Mesendoderm (in vitro differentiated cells): ENCODE data around the gene DYRK3.

ENCODE experiments used
- DNase-seq: peaks from one replicate; pipeline ENCODE4 v3.0.0; 2013
- H2AK5ac ChIP-seq: 2 replicates; pipeline ENCODE4 v1.6.1; 2013; ENCODE audit warnings: low read length, inconsistent platforms
- H2BK120ac ChIP-seq: 2 replicates; pipeline ENCODE4 v1.6.1; 2013; ENCODE audit warnings: low read depth, mild to moderate bottlenecking, low read length, moderate library complexity, mixed read lengths
- H2BK15ac ChIP-seq: replicated peaks from 2 replicates; pipeline ENCODE4 v1.6.1; 2013; ENCODE audit warnings: low read depth, mild to moderate bottlenecking, moderate library complexity
- H2BK5ac ChIP-seq: 2 replicates; pipeline ENCODE4 v1.6.1; 2013; ENCODE audit warnings: low read length, inconsistent platforms
- H3K18ac ChIP-seq: 2 replicates; pipeline ENCODE4 v1.6.1; 2013; ENCODE audit warnings: mild to moderate bottlenecking, low read length, mixed read lengths
- H3K23ac ChIP-seq: one replicate; pipeline ENCODE4 v1.6.1; 2013; ENCODE audit warnings: low read length
- H3K27ac ChIP-seq: 2 replicates; pipeline ENCODE4 v1.5.1; 2013; ENCODE audit warnings: low read depth, mild to moderate bottlenecking, inconsistent platforms, low read length, moderate library complexity
- H3K27me3 ChIP-seq: 2 replicates; pipeline ENCODE4 v1.6.1; 2013; ENCODE audit warnings: low read length, control low read depth, mild to moderate bottlenecking, inconsistent platforms; ENCODE audit not compliant: insufficient read depth, poor library complexity
- H3K36me3 ChIP-seq: 2 replicates; pipeline ENCODE4 v1.6.1; 2013; ENCODE audit warnings: low read length, inconsistent platforms; ENCODE audit not compliant: control insufficient read depth, insufficient read depth
- H3K4ac ChIP-seq: one replicate; pipeline ENCODE4 v1.6.1; 2013; ENCODE audit warnings: low read depth, mild to moderate bottlenecking, low read length, moderate library complexity
- H3K4me1 ChIP-seq: 2 replicates; pipeline ENCODE4 v1.6.1; 2013; ENCODE audit warnings: low read depth, low read length, inconsistent platforms; ENCODE audit not compliant: control insufficient read depth
- H3K4me2 ChIP-seq: 2 replicates; pipeline ENCODE4 v1.6.1; 2013; ENCODE audit warnings: low read length
- H3K4me3 ChIP-seq: 2 replicates; pipeline ENCODE4 v1.5.1; 2013; ENCODE audit warnings: mild to moderate bottlenecking, low read length
- H3K56ac ChIP-seq: one replicate; pipeline ENCODE4 v1.6.1; 2013; ENCODE audit warnings: low read length
- H3K79me1 ChIP-seq: 2 replicates; pipeline ENCODE4 v1.6.1; 2013; ENCODE audit warnings: low read length, inconsistent platforms
- H3K79me2 ChIP-seq: 2 replicates; pipeline ENCODE4 v1.6.1; 2013; ENCODE audit warnings: mild to moderate bottlenecking, low read length; ENCODE audit not compliant: control insufficient read depth, insufficient read depth
- H3K9ac ChIP-seq: 2 replicates; pipeline ENCODE4 v1.6.1; 2013; ENCODE audit warnings: low read length, inconsistent platforms
- H4K5ac ChIP-seq: one replicate; pipeline ENCODE4 v1.6.1; 2013; ENCODE audit warnings: low read length
- H4K8ac ChIP-seq: one replicate; pipeline ENCODE4 v1.6.1; 2013; ENCODE audit warnings: low read depth, mild to moderate bottlenecking, control low read depth, low read length, moderate library complexity
- WGBS: extraction: QIAGEN DNeasy Blood & Tissue Kit; methylation state at CpG from one replicate; pipeline ENCODE4 v1.1.7; 2013; ENCODE audit warnings: low lambda C conversion rate, missing lambda C conversion rate; ENCODE audit not compliant: insufficient coverage; ENCODE audit errors: extremely low coverage; 5-methylcytosine and 5-hydroxymethylcytosine counted together

Gene DYRK3

GRCh38 chr1:206653715-206654459, 18.6 kb downstream of the DYRK3 start:
- no peak overlapping the region for H3K18ac ChIP-seq
- no CpG with 5 or more reads among the region's 7 CpGs for WGBS

GRCh38 chr1:206654828-206655227, 19.5 kb downstream of the DYRK3 start:
- Histone ChIP-seq H3K4me2 (no peak overlapping the region), H4K5ac (no peak overlapping the region), H2BK15ac (no peak overlapping the region), H3K56ac (no peak overlapping the region), H2AK5ac (no peak overlapping the region), H3K79me1 (no peaks in the 10 kb centered on the region), H3K36me3 (no peaks in the 10 kb centered on the region), H2BK120ac (no peak overlapping the region), H3K4me3 (no peak overlapping the region), H3K4ac (no peak overlapping the region), H2BK5ac (no peak overlapping the region), H3K4me1 (peaks cover 7% of the 10 kb centered on the region), H3K27ac (no peak overlapping the region), H3K79me2 (no peaks in the 10 kb centered on the region), H3K18ac (no peak overlapping the region), H4K8ac (no peak overlapping the region), H3K27me3 (no peaks in the 10 kb centered on the region), H3K9ac (no peak overlapping the region), H3K23ac (no peak overlapping the region)
- no peak for DNase-seq
- no CpG with 5 or more reads among the region's 2 CpGs for WGBS

More at GRCh38 chr1:206653715-206654459, 18.6 kb downstream of the DYRK3 start:
- Histone ChIP-seq H2BK15ac (no peak overlapping the region), H3K23ac (no peak overlapping the region), H3K27me3 (no peaks in the 10 kb centered on the region), H3K27ac (no peak overlapping the region), H4K5ac (no peak overlapping the region), H3K56ac (no peak overlapping the region), H2BK5ac (no peak overlapping the region), H3K4me2 (no peak overlapping the region), H4K8ac (no peak overlapping the region), H3K36me3 (no peaks in the 10 kb centered on the region), H3K79me1 (no peaks in the 10 kb centered on the region), H3K4me1 (peaks cover 3% of the 10 kb centered on the region), H2BK120ac (no peak overlapping the region), H3K79me2 (no peaks in the 10 kb centered on the region), H2AK5ac (no peak overlapping the region), H3K4ac (no peak overlapping the region), H3K4me3 (no peak overlapping the region), H3K9ac (no peak overlapping the region)
- no peak for DNase-seq

- Histone ChIP-seq H2BK15ac (no peak overlapping the region), H2AK5ac (no peak overlapping the region), H2BK120ac (no peak overlapping the region), H3K23ac (no peak overlapping the region), H3K56ac (no peak overlapping the region), H3K18ac (no peak overlapping the region), H3K79me2 (no peaks in the 10 kb centered on the region), H2BK5ac (no peak overlapping the region), H3K27me3 (no peaks in the 10 kb centered on the region), H4K5ac (no peak overlapping the region), H3K4ac (no peak overlapping the region), H4K8ac (no peak overlapping the region), H3K9ac (no peak overlapping the region), H3K4me1 (peaks cover 7% of the 10 kb centered on the region), H3K79me1 (no peaks in the 10 kb centered on the region), H3K27ac (no peak overlapping the region), H3K36me3 (no peaks in the 10 kb centered on the region), H3K4me2 (no peak overlapping the region), H3K4me3 (no peak overlapping the region)
- no peak for DNase-seq
- no CpG with 5 or more reads among the region's 4 CpGs for WGBS
These were observed 20.1 kb downstream of the DYRK3 start for GRCh38 chr1:206655471-206655882.

GRCh38 chr1:206656936-206657335, 21.6 kb downstream of the DYRK3 start:
- Histone ChIP-seq H2BK120ac (no peak overlapping the region), H2BK15ac (no peak overlapping the region), H3K18ac (no peak overlapping the region), H3K27me3 (no peaks in the 10 kb centered on the region), H2BK5ac (no peak overlapping the region), H3K36me3 (no peaks in the 10 kb centered on the region), H3K4me1 (peaks cover 7% of the 10 kb centered on the region), H3K79me2 (no peaks in the 10 kb centered on the region), H3K4ac (no peak overlapping the region), H3K79me1 (no peaks in the 10 kb centered on the region), H2AK5ac (no peak overlapping the region), H3K23ac (no peak overlapping the region), H3K9ac (no peak overlapping the region), H4K5ac (no peak overlapping the region), H3K27ac (no peak overlapping the region), H3K4me3 (no peak overlapping the region), H3K4me2 (no peak overlapping the region), H3K56ac (no peak overlapping the region), H4K8ac (no peak overlapping the region)
- DNase-seq, result no peak
- no CpG with 5 or more reads among the region's 3 CpGs for WGBS

GRCh38 chr1:206657751-206658150, 22.4 kb downstream of the DYRK3 start:
- Histone ChIP-seq H3K36me3 (no peaks in the 10 kb centered on the region), H3K4me1 (peaks cover 7% of the 10 kb centered on the region), H2BK5ac (no peak overlapping the region), H3K9ac (no peak overlapping the region), H3K4me2 (no peak overlapping the region), H3K4ac (no peak overlapping the region), H3K27me3 (no peaks in the 10 kb centered on the region), H4K5ac (no peak overlapping the region), H3K79me1 (no peaks in the 10 kb centered on the region), H2BK15ac (no peak overlapping the region), H3K18ac (no peak overlapping the region), H3K56ac (peak overlapping the region; percentile 52), H3K23ac (no peak overlapping the region), H3K79me2 (no peaks in the 10 kb centered on the region), H4K8ac (no peak overlapping the region), H2BK120ac (no peak overlapping the region), H3K27ac (no peak overlapping the region), H2AK5ac (no peak overlapping the region), H3K4me3 (no peak overlapping the region)
- DNase-seq, result peak; percentile 73
- no CpG with 5 or more reads among the region's 6 CpGs for WGBS
